GM23338 (cell line): ENCODE measurements around the gene CYB5R3.
"Not testable (repeated sequence)": the region's sequence is repeated elsewhere in the genome, so short reads cannot be mapped to it uniquely, and the experiment has no call there.

Source experiments
- CREB1 ChIP-seq: fragments of 250-450 bp; sonication (Bioruptor Pico); IDR thresholded peaks from 2 replicates; pipeline ENCODE4 v1.5.0; 2020; ENCODE audit warnings: low read depth, mild to moderate bottlenecking, moderate library complexity
- CTCF ChIP-seq, 2 experiments: fragments of 200-600 bp in 1 of 2; sonication (generic) in 1 of 2; conservative IDR thresholded peaks; 2 replicates each; pipeline versions ENCODE4 v1.5.1 to v1.6.1; 2016 to 2017; ENCODE audit warnings: antibody characterized with exemption in 2 of 2, low read depth in 2 of 2, mild to moderate bottlenecking in 2 of 2, moderate library complexity in 1 of 2
- EZH2phosphoT487 ChIP-seq: fragments of 200-600 bp; sonication (generic); IDR thresholded peaks from one replicate; pipeline ENCODE4 v1.8.1; 2018; ENCODE audit warnings: antibody characterized with exemption; ENCODE audit not compliant: unreplicated experiment
- NANOG ChIP-seq: IDR thresholded peaks from 2 replicates; pipeline ENCODE4 v1.6.1; 2016; ENCODE audit warnings: antibody characterized with exemption, borderline replicate concordance
- POLR2AphosphoS5 ChIP-seq: IDR thresholded peaks from 2 replicates; pipeline ENCODE4 v1.6.1; 2016; ENCODE audit warnings: antibody characterized with exemption, low read depth

DNA sequence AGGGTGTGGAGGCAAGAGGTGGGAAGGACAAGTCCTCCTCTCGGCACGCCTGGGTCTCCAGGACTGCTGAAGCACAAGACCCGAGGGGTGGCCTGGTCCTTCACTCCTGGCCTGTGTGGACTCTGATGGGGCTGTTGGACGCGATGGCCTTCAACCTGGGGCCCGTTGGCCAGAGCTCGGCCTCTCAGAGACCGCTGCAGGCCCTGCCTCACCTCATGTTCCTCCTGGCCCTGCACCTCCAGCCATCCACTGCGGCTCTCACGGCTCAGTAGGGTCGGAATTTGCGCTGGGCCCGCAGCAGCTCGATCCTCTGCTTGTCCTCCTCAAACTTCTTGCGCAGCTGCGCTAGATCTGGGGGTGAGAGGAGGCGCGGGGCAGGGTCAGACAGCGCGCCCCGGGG, 74.7 kb downstream of the CYB5R3 start:
- TF ChIP-seq CTCF (conservative IDR thresholded peaks at IDR 0.05; ENCODE audit: low read depth in 2 of 2); EZH2phosphoT487; CREB1 (CRISPR knock-in tag); POLR2AphosphoS5; NANOG: not testable (repeated sequence)
